Measurements from ENCODE around the gene CYBA. TPM values are rescaled to one million over a fixed set of nuclear protein-coding genes. Genes with fewer than 3 reads are reported as not detected.
A peak's percentile ranks its signal among the peaks of the same experiment; 100 is the strongest.

CYBA gene
- total and polyA plus RNA-seq, 10 of the 15 experiments (the other 5 are each of a cell fraction or from before 2014, with no cell fraction given), result 0.55 to 598 (median 258) TPM

GRCh38 chr16:88690341-88691128, 39.7 kb upstream of the CYBA start:
- CTCF ChIA-PET, result interaction anchor here (0.7 kb wide), 1 partner anchor 10 kb away, joined by 3 read pairs; no protein-coding TSS in a partner anchor
- Histone ChIP-seq H2AFZ (ENCODE audit: control insufficient read depth, low read depth, low read length) (no peak overlapping the region), H3K9me3 (replicated peaks; ENCODE audit: control insufficient read depth, insufficient read depth, low read length) (no peaks in the 10 kb centered on the region), H4K20me1 (ENCODE audit: control insufficient read depth, insufficient read depth) (no peaks in the 10 kb centered on the region), H3K79me2 (ENCODE audit: control insufficient read depth, insufficient read depth, low read length) (no peaks in the 10 kb centered on the region), H3K4me3 (no peak overlapping the region), H3K27ac (ENCODE audit: control insufficient read depth, insufficient read depth) (no peak overlapping the region), H3K9ac (ENCODE audit: control insufficient read depth, insufficient read depth, low read length) (no peak overlapping the region), H3K4me2 (ENCODE audit: control insufficient read depth, insufficient read depth) (no peak overlapping the region), H3K27me3 (replicated peaks in 1 of 2; ENCODE audit: control insufficient read depth in 2 of 2, insufficient read depth in 2 of 2, low read length in 1 of 2) (no peaks in the 10 kb centered on the region; a peak in 1 of 4 replicates), H3K4me1 (ENCODE audit: control insufficient read depth, insufficient read depth, low read length) (peaks cover 16% of the 10 kb centered on the region), H3K36me3 (ENCODE audit: control insufficient read depth in 2 of 2, insufficient read depth in 2 of 2, low read length in 1 of 2) (no peaks in the 10 kb centered on the region)
- POLR2A ChIA-PET, result no interaction called here
- in situ Hi-C loops (cut with MboI) (no loop called here), intact Hi-C loops (cut with micrococcal nuclease; ENCODE audit: unreplicated experiment) (no loop called here)
- ATAC-seq, result no peak
- FAIRE-seq, result no peak
- RAD21 ChIA-PET (ENCODE audit: unreplicated experiment), result no interaction called here
- no TSS peak for BruUV-seq (replicated peaks)
- WGBS (ENCODE audit: insufficient coverage, insufficient replicate concordance, low lambda C conversion rate, missing lambda C conversion rate), result 71% methylated on average over 21 of the region's 21 CpGs
- TF ChIP-seq ZBTB4 (CRISPR knock-in tag; IDR thresholded peaks at IDR 0.05) (no peak), POLR2A (IDR thresholded peaks at IDR 0.05; ENCODE audit: low read depth, low read length) (peak; percentile 20; the same call in 1 of the 2 replicates)
- no peak for DNase-seq (ENCODE audit: low read depth, low spot score)
- SMC1A ChIA-PET (ENCODE audit: uncharacterized antibody, unreplicated experiment), result no interaction called here

Data from GM12878 (cell line).